Measurements from ENCODE around the gene C1orf167. TPM values are rescaled to one million over a fixed set of nuclear protein-coding genes. Genes with fewer than 3 reads are reported as not detected.

Gene C1orf167
- total and polyA plus RNA-seq, 2 of the 8 experiments (the other 6 are each of a cell fraction or from before 2014, with no cell fraction given) = 0.70 to 1.3 TPM

- ChIA-PET POLR2A (ENCODE audit: partially characterized antibody) (interaction anchor here (3.1 kb wide), 1 partner anchor 9 kb away, joined by 11 read pairs; no protein-coding TSS in a partner anchor), CTCF (ENCODE audit: partially characterized antibody) (interaction anchor here (1.0 to 2.3 kb wide), 2 partner anchors 101 to 304 kb away, joined by 3 to 6 read pairs; no protein-coding TSS in a partner anchor)
- H3K9ac ChIP-seq (replicated peaks in 1 of 4; ENCODE audit: extremely low read depth in 1 of 4, low read depth in 3 of 4, low read length in 3 of 4) = no peak overlapping the region
- H2BK15ac ChIP-seq (ENCODE audit: low read length) = no peak overlapping the region
- no peak overlapping the region for H3K4me3 ChIP-seq (ENCODE audit: extremely low read depth in 1 of 4, insufficient read depth in 2 of 4, low read depth in 3 of 4, low read length in 4 of 4)
- no peaks in the 10 kb centered on the region for H3K27me3 ChIP-seq (replicated peaks in 1 of 4; ENCODE audit: control insufficient read depth in 3 of 4, extremely low read depth in 1 of 4, insufficient read depth in 3 of 4, low read length in 3 of 4)
- H3K56ac ChIP-seq (replicated peaks; ENCODE audit: insufficient read length, low read depth, low read length) = no peak overlapping the region
- no peak overlapping the region for H2AK5ac ChIP-seq (ENCODE audit: low read depth, low read length)
- no peak overlapping the region for H3K14ac ChIP-seq (ENCODE audit: insufficient read length)
- H3K4me1 ChIP-seq (replicated peaks in 1 of 4; ENCODE audit: control insufficient read depth in 3 of 4, insufficient read depth in 4 of 4, low read length in 3 of 4) = peaks cover 0 to 2% (median 0%) of the 10 kb centered on the region in 4 experiments; a peak in 2 of 7 replicates
- TF ChIP-seq KDM5A (IDR thresholded peaks at IDR 0.05; ENCODE audit: low read length) (no peak), NRF1 (IDR thresholded peaks at IDR 0.05; ENCODE audit: low read depth, low read length) (no peak), ASH2L (IDR thresholded peaks at IDR 0.05; ENCODE audit: low read length) (no peak), TCF12 (IDR thresholded peaks at IDR 0.05; ENCODE audit: low read depth, low read length) (no peak), MAX (IDR thresholded peaks at IDR 0.05) (no peak)
- DNase-seq (ENCODE audit: low read depth in 1 of 2, low spot score in 2 of 2) (no peak), FAIRE-seq (no peak)
- H4K5ac ChIP-seq (ENCODE audit: insufficient read length, low read depth, low read length) = no peak overlapping the region
- peaks cover 2 to 25% (median 11%) of the 10 kb centered on the region in 4 experiments; a peak in 6 of 8 replicates for H3K36me3 ChIP-seq (ENCODE audit: control insufficient read depth in 2 of 4, insufficient read depth in 4 of 4, low read length in 3 of 4)
- H3K79me1 ChIP-seq (ENCODE audit: low read depth, low read length) = no peaks in the 10 kb centered on the region; the same call in 1 of the 2 replicates
- 90% methylated on average over 20 of the region's 20 CpGs; no CpG with 5 or more reads in 1 of the 2 experiments for WGBS, 2 experiments (ENCODE audit: extremely low coverage in 1 of 2, insufficient coverage in 1 of 2, insufficient read length in 1 of 2, insufficient replicate concordance in 2 of 2, low coverage in 1 of 2, low lambda C conversion rate in 2 of 2, missing lambda C conversion rate in 1 of 2)
- H4K91ac ChIP-seq (replicated peaks; ENCODE audit: insufficient read length, low read length) = no peak overlapping the region
- H2BK5ac ChIP-seq (ENCODE audit: low read depth, low read length) = no peak overlapping the region
- H3K4me2 ChIP-seq (ENCODE audit: insufficient read depth in 1 of 2, low read depth in 2 of 2, low read length in 2 of 2) = no peak overlapping the region
- no peak overlapping the region for H3K23ac ChIP-seq (ENCODE audit: insufficient read length)
- no peak overlapping the region for H4K8ac ChIP-seq (ENCODE audit: extremely low read depth, insufficient read depth, low read length)
- no peaks in the 10 kb centered on the region for H3K9me3 ChIP-seq (ENCODE audit: insufficient read depth in 2 of 2, low read depth in 1 of 2, low read length in 1 of 2)
- peaks cover 0 to 7% of the 10 kb centered on the region in 2 experiments for H4K20me1 ChIP-seq (replicated peaks in 1 of 2; ENCODE audit: control insufficient read depth in 1 of 2, insufficient read depth in 2 of 2, low read length in 2 of 2)
- no peak overlapping the region for H2BK120ac ChIP-seq (replicated peaks; ENCODE audit: low read depth, low read length)
- H3K23me2 ChIP-seq (ENCODE audit: low read depth, low read length) = no peaks in the 10 kb centered on the region; the same call in 1 of the 2 replicates
- no peak overlapping the region for H3K18ac ChIP-seq (ENCODE audit: extremely low read depth, low read length)
- H3K79me2 ChIP-seq (ENCODE audit: control insufficient read depth in 1 of 2, insufficient read depth in 2 of 2, low read length in 2 of 2) = no peaks in the 10 kb centered on the region
- H2AFZ ChIP-seq (ENCODE audit: low read length) = no peak overlapping the region
- H3K27ac ChIP-seq (ENCODE audit: low read depth, low read length) = no peak overlapping the region
- H2BK20ac ChIP-seq (ENCODE audit: low read length) = no peak overlapping the region
- H2BK12ac ChIP-seq (ENCODE audit: low read depth, low read length) = no peak overlapping the region
- H3K4ac ChIP-seq (replicated peaks; ENCODE audit: insufficient read length, low read depth, low read length) = no peak overlapping the region
Observed at GRCh38 chr1:11746795-11747487, 15.1 kb upstream of the C1orf167 start.
